Vagina (tissue), 2 donors: Measurements from ENCODE around the gene DFFA. TPM values are rescaled to one million over a fixed set of nuclear protein-coding genes. Genes with fewer than 3 reads are reported as not detected.
A peak's percentile ranks its signal among the peaks of the same experiment; 100 is the strongest.
"Not testable (repeated sequence)": the region's sequence is repeated elsewhere in the genome, so short reads cannot be mapped to it uniquely, and the experiment has no call there.

Experiments used
- DNase-seq, 2 donors: peaks; one replicate each; pipeline ENCODE4 v3.0.0-alpha.2; 2017; ENCODE audit errors: extremely low spot score in 2 of 2
- H3K27ac ChIP-seq: fragments of 200-600 bp; sonication (generic); one replicate; pipeline ENCODE4 v1.5.1; 2019
- H3K27me3 ChIP-seq: fragments of 200-600 bp; sonication (generic); one replicate; pipeline ENCODE4 v1.5.1; 2019
- H3K36me3 ChIP-seq, 2 donors: fragments of 200-600 bp; sonication (generic); one replicate each; pipeline ENCODE4 v1.5.1; 2017 to 2019
- H3K4me1 ChIP-seq: fragments of 200-600 bp; sonication (generic); one replicate; pipeline ENCODE4 v1.5.1; 2019
- H3K4me3 ChIP-seq, 2 donors: fragments of 200-600 bp; sonication (generic); 1 replicate in 1 of 2; 2 replicates in 1 of 2; pipeline ENCODE4 v1.5.1; 2016 to 2019
- H3K9me3 ChIP-seq: fragments of 200-600 bp; sonication (generic); one replicate; pipeline ENCODE4 v1.5.1; 2019
- POLR2A ChIP-seq, 2 donors: fragments of 450-650 bp; IDR thresholded peaks; one replicate each; pipeline ENCODE4 v1.6.1; 2017; ENCODE audit warnings: antibody characterized with exemption in 2 of 2, mild to moderate bottlenecking in 2 of 2, moderate library complexity in 2 of 2
- POLR2AphosphoS5 ChIP-seq, 2 donors: sonication (generic); formaldehyde crosslinking; IDR thresholded peaks; one replicate each; pipeline ENCODE4 v1.9.0; 2017; ENCODE audit warnings: antibody characterized with exemption in 2 of 2, mild to moderate bottlenecking in 2 of 2, low read depth in 1 of 2; ENCODE audit not compliant: insufficient read depth in 1 of 2
- intact Hi-C: fragments of 100-400 bp; cut with DNase I; formaldehyde crosslinking; loops from one replicate; pipeline ENCODE4 v1.15.1; 2023
- total RNA-seq: library from RNA; depleted of rRNA; stranded (reverse); fragments of >200 nt; gene quantifications from one replicate; pipeline ENCODE4 v1.2.3, GENCODE V29; 2016
- TF ChIP-seq, protein P1 (sequence below), 3 experiments: fragments of 450-650 bp in 2 of 3; fragments of 200-600 bp in 1 of 3; sonication (generic) in 1 of 3; IDR thresholded peaks; one replicate each; pipeline ENCODE4 v1.5.1; 2017 to 2019; ENCODE audit warnings: antibody characterized with exemption in 3 of 3, mild to moderate bottlenecking in 2 of 3, moderate library complexity in 2 of 3

The DFFA gene
- total RNA-seq, 1 donor from 2014 or later, result 16.2 TPM

DNA sequence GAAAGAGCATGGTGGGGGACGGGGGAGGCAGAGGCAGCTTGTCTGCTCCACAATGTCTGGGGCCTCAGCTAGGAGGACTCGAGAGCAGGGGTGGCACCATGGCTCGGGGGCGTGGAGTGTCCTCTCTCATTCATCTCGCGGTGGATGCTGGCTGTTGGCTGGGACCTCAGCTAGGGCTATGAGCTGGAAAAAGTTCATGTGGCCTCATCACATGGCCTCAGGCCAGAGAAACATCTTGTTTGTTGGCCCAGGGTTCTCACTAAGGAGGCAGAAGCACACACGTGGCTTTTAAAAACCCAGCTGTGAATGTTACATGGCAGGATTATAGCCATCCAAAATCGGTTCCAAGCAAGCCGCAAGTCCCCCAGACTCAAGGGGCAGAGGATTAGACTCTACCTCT, 48.3 kb downstream of the DFFA start:
- H3K4me1 ChIP-seq, result peaks cover 13% of the 10 kb centered on the region
- no peak for DNase-seq
- TF ChIP-seq, protein P1, sequence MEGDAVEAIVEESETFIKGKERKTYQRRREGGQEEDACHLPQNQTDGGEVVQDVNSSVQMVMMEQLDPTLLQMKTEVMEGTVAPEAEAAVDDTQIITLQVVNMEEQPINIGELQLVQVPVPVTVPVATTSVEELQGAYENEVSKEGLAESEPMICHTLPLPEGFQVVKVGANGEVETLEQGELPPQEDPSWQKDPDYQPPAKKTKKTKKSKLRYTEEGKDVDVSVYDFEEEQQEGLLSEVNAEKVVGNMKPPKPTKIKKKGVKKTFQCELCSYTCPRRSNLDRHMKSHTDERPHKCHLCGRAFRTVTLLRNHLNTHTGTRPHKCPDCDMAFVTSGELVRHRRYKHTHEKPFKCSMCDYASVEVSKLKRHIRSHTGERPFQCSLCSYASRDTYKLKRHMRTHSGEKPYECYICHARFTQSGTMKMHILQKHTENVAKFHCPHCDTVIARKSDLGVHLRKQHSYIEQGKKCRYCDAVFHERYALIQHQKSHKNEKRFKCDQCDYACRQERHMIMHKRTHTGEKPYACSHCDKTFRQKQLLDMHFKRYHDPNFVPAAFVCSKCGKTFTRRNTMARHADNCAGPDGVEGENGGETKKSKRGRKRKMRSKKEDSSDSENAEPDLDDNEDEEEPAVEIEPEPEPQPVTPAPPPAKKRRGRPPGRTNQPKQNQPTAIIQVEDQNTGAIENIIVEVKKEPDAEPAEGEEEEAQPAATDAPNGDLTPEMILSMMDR (IDR thresholded peaks at IDR 0.05), result no peak
- TF ChIP-seq POLR2AphosphoS5 (IDR thresholded peaks at IDR 0.05; ENCODE audit: insufficient read depth in 1 of 2, low read depth in 1 of 2) (no peak), POLR2A (IDR thresholded peaks at IDR 0.05) (no peak)
- intact Hi-C loops, result no loop called here
- no peaks in the 10 kb centered on the region for H3K9me3 ChIP-seq
- H3K27ac ChIP-seq, result no peak overlapping the region
- no peaks in the 10 kb centered on the region for H3K27me3 ChIP-seq
- no peak overlapping the region for H3K4me3 ChIP-seq
- peaks cover 0 to 17% of the 10 kb centered on the region in 2 donors for H3K36me3 ChIP-seq

DNA sequence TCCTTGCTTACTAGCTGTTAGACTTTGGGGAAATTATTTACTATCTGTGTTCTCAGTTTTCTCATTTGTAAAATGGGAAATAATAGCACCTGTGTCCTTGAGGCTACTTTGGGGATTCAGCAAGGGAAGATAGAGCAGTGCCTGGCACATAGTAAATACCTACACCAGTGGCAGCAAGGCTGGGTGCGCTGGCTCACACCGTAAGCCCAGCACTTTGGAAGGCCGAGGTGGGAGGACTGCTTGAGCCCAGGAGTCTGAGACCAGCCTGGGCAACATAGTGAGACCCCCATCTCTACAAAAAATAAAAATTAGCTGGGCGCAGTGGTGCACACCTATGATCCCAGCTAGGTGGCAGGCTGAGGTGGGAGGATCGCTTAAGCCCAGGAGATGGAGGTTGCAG, 50.7 kb downstream of the DFFA start:
- H3K36me3 ChIP-seq, result peaks cover 3 to 39% of the 10 kb centered on the region in 2 donors
- H3K27me3 ChIP-seq, result no peaks in the 10 kb centered on the region
- intact Hi-C loops, result no loop called here
- TF ChIP-seq, protein P1 (IDR thresholded peaks at IDR 0.05), result no peak
- no peak for TF ChIP-seq POLR2A (IDR thresholded peaks at IDR 0.05)
- peaks cover 7% of the 10 kb centered on the region for H3K4me1 ChIP-seq
- H3K27ac ChIP-seq, result no peak overlapping the region
- no peak for DNase-seq
- H3K4me3 ChIP-seq, result no peak overlapping the region
- H3K9me3 ChIP-seq, result no peaks in the 10 kb centered on the region

DNA sequence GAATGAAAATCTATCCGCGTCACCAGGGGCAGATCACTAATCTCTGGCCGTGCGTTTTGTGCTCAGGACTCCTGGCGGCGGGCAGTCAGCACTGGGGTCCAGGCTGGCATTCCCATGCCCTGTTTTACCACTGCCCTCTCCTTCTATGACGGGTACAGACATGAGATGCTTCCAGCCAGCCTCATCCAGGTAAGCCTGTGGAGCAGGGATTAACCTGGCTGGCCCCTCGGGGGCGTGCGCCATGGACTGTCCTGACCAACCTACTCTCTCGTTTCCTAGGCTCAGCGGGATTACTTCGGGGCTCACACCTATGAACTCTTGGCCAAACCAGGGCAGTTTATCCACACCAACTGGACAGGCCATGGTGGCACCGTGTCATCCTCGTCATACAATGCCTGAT, 53.0 kb downstream of the DFFA start:
- intact Hi-C loops, result no loop called here
- H3K9me3 ChIP-seq, result no peaks in the 10 kb centered on the region
- no peak overlapping the region for H3K4me3 ChIP-seq
- peaks cover 3 to 43% of the 10 kb centered on the region in 2 donors for H3K36me3 ChIP-seq
- no peaks in the 10 kb centered on the region for H3K27me3 ChIP-seq
- DNase-seq, result no peak
- H3K4me1 ChIP-seq, result peaks cover 6% of the 10 kb centered on the region
- H3K27ac ChIP-seq, result no peak overlapping the region
- TF ChIP-seq, protein P1 (IDR thresholded peaks at IDR 0.05), result no peak
- TF ChIP-seq POLR2A (IDR thresholded peaks at IDR 0.05) (no peak), POLR2AphosphoS5 (IDR thresholded peaks at IDR 0.05; ENCODE audit: insufficient read depth in 1 of 2, low read depth in 1 of 2) (no peak)

DNA sequence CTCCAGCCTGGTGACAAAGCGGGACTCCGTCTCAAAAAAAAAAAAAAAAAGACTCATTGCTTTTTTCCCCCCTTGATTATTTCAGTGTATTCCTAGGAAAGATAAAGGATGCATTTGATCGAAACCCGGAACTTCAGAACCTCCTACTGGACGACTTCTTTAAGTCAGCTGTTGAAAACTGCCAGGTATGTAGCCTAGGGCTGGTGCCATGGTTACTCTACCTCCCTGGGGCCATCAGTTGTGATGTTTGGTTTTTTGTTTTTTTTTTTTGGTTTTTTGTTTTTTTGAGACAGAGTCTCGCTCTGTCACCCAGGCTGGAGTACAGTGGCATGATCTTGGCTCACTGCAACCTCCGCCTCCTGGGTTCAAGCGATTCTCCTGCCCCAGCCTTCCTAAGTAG, 53.6 kb downstream of the DFFA start:
- H3K9me3 ChIP-seq, DNase-seq, intact Hi-C loops, H3K4me3 ChIP-seq, H3K27ac ChIP-seq, H3K27me3 ChIP-seq, H3K4me1 ChIP-seq: not testable (repeated sequence)
- peaks cover 3 to 49% of the 10 kb centered on the region in 2 donors for H3K36me3 ChIP-seq

DNA sequence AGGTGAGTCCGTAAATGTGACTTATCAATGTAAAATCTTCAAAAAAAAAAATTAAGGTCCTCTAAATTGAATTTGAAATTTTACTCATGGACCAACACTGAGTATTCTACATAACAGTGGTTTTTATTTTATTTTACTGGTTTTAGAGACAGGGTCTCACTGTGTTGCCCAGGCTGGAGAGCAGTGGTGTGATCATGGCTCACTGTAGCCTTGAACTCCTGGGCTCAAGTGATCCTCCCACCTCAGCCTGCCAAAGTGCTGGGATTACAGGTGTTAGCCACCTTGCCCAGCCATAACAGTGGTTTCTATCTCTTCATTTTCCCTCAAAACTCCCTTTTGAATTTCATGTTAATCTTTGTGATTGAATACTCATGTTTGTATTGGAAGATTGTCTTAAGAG, 56.4 kb downstream of the DFFA start:
- H3K27me3 ChIP-seq, H3K4me3 ChIP-seq, DNase-seq, H3K4me1 ChIP-seq, H3K27ac ChIP-seq, H3K9me3 ChIP-seq, intact Hi-C loops: not testable (repeated sequence)
- peaks cover 9 to 76% of the 10 kb centered on the region in 2 donors for H3K36me3 ChIP-seq

DNA sequence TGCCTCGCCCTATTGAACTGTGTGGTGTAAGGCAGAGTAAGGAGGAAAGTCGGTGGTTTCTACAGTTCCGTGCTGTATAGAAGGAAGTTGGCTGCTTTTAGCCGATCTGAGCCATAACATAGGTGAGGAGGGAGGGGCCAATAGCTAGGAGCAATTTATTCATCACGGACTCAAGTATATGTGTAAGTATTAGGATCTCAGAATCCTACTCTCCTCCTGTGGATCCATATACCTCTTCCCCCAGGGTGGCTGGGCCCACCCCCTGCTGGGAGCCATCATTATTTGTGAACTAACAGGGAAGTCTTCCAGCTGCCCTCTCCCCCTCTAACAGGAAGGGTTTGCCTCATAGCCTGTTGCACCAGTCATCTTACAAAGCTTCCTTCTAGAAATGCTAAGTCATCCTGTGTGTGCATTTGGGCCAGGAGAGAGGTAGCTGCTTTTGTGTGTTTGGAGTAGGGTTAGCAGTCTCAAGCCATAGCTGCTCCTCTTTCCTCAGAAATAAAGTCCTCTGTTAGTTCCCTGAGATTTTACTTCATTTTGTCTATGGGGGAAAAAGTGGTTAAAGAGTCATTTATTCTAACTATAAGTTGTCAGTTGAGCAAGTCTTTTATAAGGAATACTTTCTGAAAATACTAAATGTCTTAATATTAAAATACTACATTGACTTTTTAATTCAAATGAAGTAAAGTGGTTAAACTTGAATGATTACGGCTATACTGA, 57.0 kb downstream of the DFFA start:
- Histone ChIP-seq H3K9me3 (no peaks in the 10 kb centered on the region), H3K4me3 (no peak overlapping the region), H3K27ac (no peak overlapping the region), H3K36me3 (peaks cover 9 to 79% of the 10 kb centered on the region in 2 donors), H3K27me3 (no peaks in the 10 kb centered on the region), H3K4me1 (no peaks in the 10 kb centered on the region)
- DNase-seq, result no peak
- TF ChIP-seq POLR2AphosphoS5 (IDR thresholded peaks at IDR 0.05; ENCODE audit: insufficient read depth in 1 of 2, low read depth in 1 of 2), result peak in 1 of 2 donors; percentile 34
- TF ChIP-seq, protein P1 (IDR thresholded peaks at IDR 0.05), result no peak
- intact Hi-C loops, result no loop called here
